ENCODE measurements around the gene BPIFB2.

The BPIFB2 gene

DNA sequence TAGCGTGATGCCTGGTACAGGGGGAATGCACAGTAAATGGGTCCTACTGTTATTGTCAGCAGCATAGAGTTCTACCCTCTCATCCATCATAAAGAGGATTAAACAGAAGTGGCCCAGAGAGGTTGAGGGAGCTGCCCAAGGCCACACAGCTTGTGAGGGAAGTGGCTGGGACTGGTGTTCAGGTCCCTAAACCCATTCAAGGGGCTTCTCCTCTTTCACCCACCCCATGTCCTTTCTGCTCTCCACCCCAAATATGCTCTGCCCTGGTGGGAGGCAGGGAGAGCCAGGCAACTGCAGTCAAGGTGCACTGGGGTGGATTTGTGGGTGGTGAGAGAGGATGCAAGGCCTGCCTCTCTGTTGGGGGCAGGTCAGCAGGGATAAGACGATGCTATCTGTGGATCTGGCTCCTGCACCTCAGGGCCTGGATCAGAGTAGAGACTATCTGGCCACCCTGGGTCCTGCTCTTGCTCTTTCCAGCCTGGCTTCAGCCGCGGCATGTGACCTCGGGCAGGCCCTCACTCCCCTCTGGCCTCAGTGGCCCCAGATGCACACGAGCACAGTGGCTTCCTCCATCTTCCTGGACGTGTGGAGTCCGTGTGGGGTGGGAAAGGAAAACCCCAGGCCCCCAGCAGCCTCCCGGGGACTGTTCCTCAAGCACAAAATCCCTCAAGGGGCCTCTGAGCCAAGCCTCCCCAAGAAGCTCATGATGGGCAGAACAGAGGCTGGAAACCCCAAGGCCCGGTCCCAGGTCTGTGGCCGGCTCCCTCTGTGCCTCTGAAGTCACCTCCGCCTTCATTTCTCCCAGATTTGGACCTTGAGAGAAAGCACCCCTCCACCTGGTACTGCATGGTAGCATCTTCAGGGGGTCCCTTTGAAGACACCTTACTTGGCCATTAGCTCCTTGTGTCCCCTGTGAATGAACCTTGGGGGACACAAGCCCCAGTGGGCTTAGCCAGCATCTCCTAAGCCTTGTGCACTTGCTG lies 20.6 kb downstream of the BPIFB2 start:
- H2BK5ac ChIP-seq (ENCODE audit: low read depth, low read length, poor library complexity, severe bottlenecking), result no peak overlapping the region
- no peak overlapping the region for H2BK15ac ChIP-seq (ENCODE audit: low read depth, poor library complexity, severe bottlenecking)
- WGBS, result 65% methylated on average over 11 of the region's 12 CpGs

DNA sequence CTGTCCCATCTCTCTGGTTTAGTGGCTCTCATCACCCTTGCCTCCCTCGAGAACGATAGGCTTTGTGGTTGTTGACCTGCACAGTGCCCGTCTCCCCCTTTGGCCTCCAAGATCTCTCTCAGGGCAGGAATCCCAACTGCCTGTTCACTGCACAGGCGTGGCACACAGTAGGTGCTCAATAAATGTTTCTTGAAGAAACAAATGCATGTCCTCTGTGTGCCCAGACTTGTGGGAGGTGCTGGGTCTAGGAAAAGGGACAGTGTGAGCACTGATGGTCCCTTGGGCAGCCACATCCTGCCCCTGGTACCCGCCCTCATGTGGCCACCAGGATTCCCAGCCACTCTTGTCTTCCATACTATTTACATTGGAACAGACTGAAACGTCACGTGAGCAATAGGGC lies 21.4 kb downstream of the BPIFB2 start:
- H3K79me1 ChIP-seq (replicated peaks; ENCODE audit: low read length, poor library complexity, severe bottlenecking), result no peaks in the 10 kb centered on the region
- no peak overlapping the region for H2BK12ac ChIP-seq (ENCODE audit: low read length in 2 of 2)
- H3K27me3 ChIP-seq (ENCODE audit: control insufficient read depth in 1 of 2, insufficient read depth in 1 of 2, low read length in 2 of 2), result peaks cover 16 to 54% of the 10 kb centered on the region in 2 experiments
- no peak overlapping the region for H4K8ac ChIP-seq (ENCODE audit: low read length)
- no peak overlapping the region for H3K4me2 ChIP-seq (ENCODE audit: low read length, poor library complexity, severe bottlenecking)
- no peak overlapping the region for H3K9ac ChIP-seq (ENCODE audit: low read length)
- H3K9me3 ChIP-seq (ENCODE audit: control insufficient read depth, low read length), result peaks cover 6% of the 10 kb centered on the region
- H3K36me3 ChIP-seq (ENCODE audit: control insufficient read depth in 1 of 2, insufficient read depth in 2 of 2, low read depth in 1 of 2, low read length in 2 of 2), result no peaks in the 10 kb centered on the region
- no peak overlapping the region for H2BK120ac ChIP-seq (ENCODE audit: low read depth, low read length)
- no peak overlapping the region for H4K91ac ChIP-seq (ENCODE audit: low read length)
- WGBS, result 69% methylated on average over 7 of the region's 7 CpGs
- no peak overlapping the region for H3K4ac ChIP-seq (ENCODE audit: low read depth in 1 of 2, low read length in 2 of 2)
- H3K4me3 ChIP-seq (ENCODE audit: insufficient read depth in 1 of 2, low read depth in 1 of 2, low read length in 2 of 2), result no peak overlapping the region
- no peak overlapping the region for H2BK15ac ChIP-seq (ENCODE audit: low read depth, poor library complexity, severe bottlenecking)
- H2BK5ac ChIP-seq (ENCODE audit: low read depth, low read length, poor library complexity, severe bottlenecking), result no peak overlapping the region
- no peak overlapping the region for H3K27ac ChIP-seq (ENCODE audit: low read length, poor library complexity, severe bottlenecking)
- no peaks in the 10 kb centered on the region for H3K4me1 ChIP-seq (ENCODE audit: control insufficient read depth, insufficient read depth, low read depth, low read length)
- no peak overlapping the region for H3K23ac ChIP-seq (ENCODE audit: low read length in 2 of 2)
- no peak overlapping the region for H3K14ac ChIP-seq (ENCODE audit: low read length in 2 of 2)
- H3K18ac ChIP-seq (ENCODE audit: low read depth in 1 of 2, low read length in 2 of 2), result no peak overlapping the region
- no peak for DNase-seq
- no peak overlapping the region for H2AFZ ChIP-seq (ENCODE audit: low read depth, low read length)
- H2AK5ac ChIP-seq (ENCODE audit: low read length, severe bottlenecking), result no peak overlapping the region

More for the DNA sequence above, 20.6 kb downstream of the BPIFB2 start:
- Histone ChIP-seq H2AFZ (ENCODE audit: low read depth, low read length) (no peak overlapping the region), H2AK5ac (ENCODE audit: low read length, severe bottlenecking) (no peak overlapping the region), H4K8ac (ENCODE audit: low read length) (no peak overlapping the region), H3K4me1 (ENCODE audit: control insufficient read depth, insufficient read depth, low read depth, low read length) (no peaks in the 10 kb centered on the region), H3K27ac (ENCODE audit: low read length, poor library complexity, severe bottlenecking) (no peak overlapping the region), H2BK120ac (ENCODE audit: low read depth, low read length) (no peak overlapping the region), H3K4ac (ENCODE audit: low read depth in 1 of 2, low read length in 2 of 2) (no peak overlapping the region), H3K79me1 (replicated peaks; ENCODE audit: low read length, poor library complexity, severe bottlenecking) (no peaks in the 10 kb centered on the region), H3K27me3 (ENCODE audit: control insufficient read depth in 1 of 2, insufficient read depth in 1 of 2, low read length in 2 of 2) (peaks cover 16 to 56% of the 10 kb centered on the region in 2 experiments), H3K9me3 (ENCODE audit: control insufficient read depth, low read length) (peaks cover 6% of the 10 kb centered on the region), H2BK12ac (ENCODE audit: low read length in 2 of 2) (no peak overlapping the region), H4K91ac (ENCODE audit: low read length) (no peak overlapping the region), H3K36me3 (ENCODE audit: control insufficient read depth in 1 of 2, insufficient read depth in 2 of 2, low read depth in 1 of 2, low read length in 2 of 2) (no peaks in the 10 kb centered on the region), H3K14ac (ENCODE audit: low read length in 2 of 2) (no peak overlapping the region), H3K23ac (ENCODE audit: low read length in 2 of 2) (no peak overlapping the region), H3K4me3 (ENCODE audit: insufficient read depth in 1 of 2, low read depth in 1 of 2, low read length in 2 of 2) (no peak overlapping the region), H3K4me2 (ENCODE audit: low read length, poor library complexity, severe bottlenecking) (no peak overlapping the region), H3K9ac (ENCODE audit: low read length) (no peak overlapping the region), H3K18ac (ENCODE audit: low read depth in 1 of 2, low read length in 2 of 2) (no peak overlapping the region)
- no peak for DNase-seq

DNA sequence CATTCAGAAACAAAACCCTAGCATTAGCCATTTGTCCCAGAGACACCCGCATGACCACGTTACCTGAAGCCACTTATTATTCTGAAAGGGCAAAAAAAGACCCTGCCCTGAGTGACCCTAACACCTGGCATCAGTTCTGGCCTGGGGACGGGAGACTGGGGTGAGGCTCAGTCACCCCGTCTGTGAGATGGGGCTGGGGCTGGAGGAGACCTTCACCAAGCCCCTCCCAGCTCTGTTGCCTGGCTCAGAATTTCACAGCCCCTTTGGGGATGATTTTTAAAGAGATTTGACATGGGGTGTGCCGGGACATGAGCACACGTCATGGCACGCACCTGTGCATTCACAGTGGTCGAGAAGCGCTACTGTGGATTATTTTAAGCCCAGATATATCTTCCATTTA lies 22.6 kb downstream of the BPIFB2 start:
- Histone ChIP-seq H3K4ac (ENCODE audit: low read depth in 1 of 2, low read length in 2 of 2) (no peak overlapping the region), H3K9me3 (ENCODE audit: control insufficient read depth, low read length) (peaks cover 6% of the 10 kb centered on the region), H3K27me3 (ENCODE audit: control insufficient read depth in 1 of 2, insufficient read depth in 1 of 2, low read length in 2 of 2) (peaks cover 16 to 51% of the 10 kb centered on the region in 2 experiments), H2BK5ac (ENCODE audit: low read depth, low read length, poor library complexity, severe bottlenecking) (no peak overlapping the region), H2BK15ac (ENCODE audit: low read depth, poor library complexity, severe bottlenecking) (no peak overlapping the region), H3K4me2 (ENCODE audit: low read length, poor library complexity, severe bottlenecking) (no peak overlapping the region), H4K8ac (ENCODE audit: low read length) (no peak overlapping the region), H4K91ac (ENCODE audit: low read length) (no peak overlapping the region), H3K23ac (ENCODE audit: low read length in 2 of 2) (no peak overlapping the region), H3K4me3 (ENCODE audit: insufficient read depth in 1 of 2, low read depth in 1 of 2, low read length in 2 of 2) (no peak overlapping the region), H3K27ac (ENCODE audit: low read length, poor library complexity, severe bottlenecking) (no peak overlapping the region), H3K79me1 (replicated peaks; ENCODE audit: low read length, poor library complexity, severe bottlenecking) (no peaks in the 10 kb centered on the region), H2BK120ac (ENCODE audit: low read depth, low read length) (no peak overlapping the region), H3K14ac (ENCODE audit: low read length in 2 of 2) (no peak overlapping the region), H3K18ac (ENCODE audit: low read depth in 1 of 2, low read length in 2 of 2) (no peak overlapping the region), H3K4me1 (ENCODE audit: control insufficient read depth, insufficient read depth, low read depth, low read length) (no peaks in the 10 kb centered on the region), H2AFZ (ENCODE audit: low read depth, low read length) (no peak overlapping the region), H2AK5ac (ENCODE audit: low read length, severe bottlenecking) (no peak overlapping the region), H3K9ac (ENCODE audit: low read length) (no peak overlapping the region), H2BK12ac (ENCODE audit: low read length in 2 of 2) (no peak overlapping the region), H3K36me3 (ENCODE audit: control insufficient read depth in 1 of 2, insufficient read depth in 2 of 2, low read depth in 1 of 2, low read length in 2 of 2) (no peaks in the 10 kb centered on the region)
- 83% methylated on average over 9 of the region's 9 CpGs for WGBS
- no peak for DNase-seq

DNA sequence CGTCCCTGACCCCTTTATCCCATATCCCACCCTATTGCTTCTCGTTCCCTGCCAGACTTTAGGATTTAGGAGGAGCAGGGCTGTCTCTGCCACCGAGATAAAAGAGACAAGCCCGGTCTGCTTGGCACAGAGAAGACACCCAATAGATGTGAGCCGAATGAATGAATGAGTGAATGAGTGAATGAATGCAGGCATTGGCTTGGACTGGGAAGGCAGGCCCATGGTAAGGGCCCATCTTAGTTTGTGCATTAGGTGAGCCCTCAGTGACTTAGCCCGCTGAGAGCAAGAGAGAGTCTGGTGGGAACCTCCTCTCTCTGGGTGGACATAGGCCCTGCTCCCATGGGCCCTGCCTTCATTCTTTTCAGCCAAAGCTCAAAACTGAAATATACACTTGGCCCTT lies 23.1 kb downstream of the BPIFB2 start:
- Histone ChIP-seq H3K4me1 (ENCODE audit: control insufficient read depth, insufficient read depth, low read depth, low read length) (no peaks in the 10 kb centered on the region), H2AFZ (ENCODE audit: low read depth, low read length) (no peak overlapping the region), H3K4ac (ENCODE audit: low read depth in 1 of 2, low read length in 2 of 2) (no peak overlapping the region), H3K27me3 (ENCODE audit: control insufficient read depth in 1 of 2, insufficient read depth in 1 of 2, low read length in 2 of 2) (peaks cover 16 to 48% of the 10 kb centered on the region in 2 experiments), H3K9me3 (ENCODE audit: control insufficient read depth, low read length) (peaks cover under 1% of the 10 kb centered on the region), H3K36me3 (ENCODE audit: control insufficient read depth in 1 of 2, insufficient read depth in 2 of 2, low read depth in 1 of 2, low read length in 2 of 2) (no peaks in the 10 kb centered on the region), H3K14ac (ENCODE audit: low read length in 2 of 2) (no peak overlapping the region), H3K4me2 (ENCODE audit: low read length, poor library complexity, severe bottlenecking) (no peak overlapping the region), H3K9ac (ENCODE audit: low read length) (no peak overlapping the region), H2BK15ac (ENCODE audit: low read depth, poor library complexity, severe bottlenecking) (no peak overlapping the region), H4K91ac (ENCODE audit: low read length) (no peak overlapping the region), H2BK12ac (ENCODE audit: low read length in 2 of 2) (no peak overlapping the region), H3K27ac (ENCODE audit: low read length, poor library complexity, severe bottlenecking) (no peak overlapping the region), H3K4me3 (ENCODE audit: insufficient read depth in 1 of 2, low read depth in 1 of 2, low read length in 2 of 2) (no peak overlapping the region), H3K23ac (ENCODE audit: low read length in 2 of 2) (no peak overlapping the region), H3K79me1 (replicated peaks; ENCODE audit: low read length, poor library complexity, severe bottlenecking) (no peaks in the 10 kb centered on the region), H2BK120ac (ENCODE audit: low read depth, low read length) (no peak overlapping the region), H3K18ac (ENCODE audit: low read depth in 1 of 2, low read length in 2 of 2) (no peak overlapping the region), H2AK5ac (ENCODE audit: low read length, severe bottlenecking) (no peak overlapping the region), H2BK5ac (ENCODE audit: low read depth, low read length, poor library complexity, severe bottlenecking) (no peak overlapping the region), H4K8ac (ENCODE audit: low read length) (no peak overlapping the region)
- DNase-seq, result no peak
- 78% methylated on average over 5 of the region's 6 CpGs for WGBS
